ENCODE measurements around the gene HSF5. TPM values are rescaled to one million over a fixed set of nuclear protein-coding genes. Genes with fewer than 3 reads are reported as not detected.

HSF5 gene
- total and polyA plus RNA-seq, 2 of the 13 experiments (the other 11 are each of a cell fraction or from before 2014, with no cell fraction given), result not detected

- no peak for TF ChIP-seq IKZF5 (CRISPR knock-in tag; IDR thresholded peaks at IDR 0.05)
- TF ChIP-seq ZNF746 (CRISPR knock-in tag; IDR thresholded peaks at IDR 0.05), result no peak; the same call in 1 of the 2 replicates
- no peak for TF ChIP-seq ZNF616 (CRISPR knock-in tag; IDR thresholded peaks at IDR 0.05; ENCODE audit: low read depth)
- no peak for TF ChIP-seq MTERF4 (CRISPR knock-in tag; IDR thresholded peaks at IDR 0.05)
- TF ChIP-seq ZNF839 (CRISPR knock-in tag; IDR thresholded peaks at IDR 0.05; ENCODE audit: borderline replicate concordance), result no peak
- no peak; the same call in 1 of the 2 replicates for TF ChIP-seq POLR2AphosphoS5 (IDR thresholded peaks at IDR 0.05; ENCODE audit: low read depth, low read length)
- 0 out of 2 replicates have a peak, but pooled peaks have one; percentile 25 for TF ChIP-seq RFXAP (CRISPR knock-in tag; IDR thresholded peaks at IDR 0.05; ENCODE audit: borderline replicate concordance)
- TF ChIP-seq ZFP41 (CRISPR knock-in tag; IDR thresholded peaks at IDR 0.05; ENCODE audit: borderline replicate concordance), result no peak
- TF ChIP-seq ZNF747 (CRISPR knock-in tag; IDR thresholded peaks at IDR 0.05; ENCODE audit: borderline replicate concordance), result no peak
- TF ChIP-seq IKZF4 (CRISPR knock-in tag; IDR thresholded peaks at IDR 0.05; ENCODE audit: borderline replicate concordance, low read depth, not compliant biosample characterization), result no peak
- peak; percentile 85; the same call in 1 of the 2 replicates for TF ChIP-seq E2F5 (CRISPR knock-in tag; conservative IDR thresholded peaks at IDR 0.05)
- TF ChIP-seq ZNF318 (CRISPR knock-in tag; IDR thresholded peaks at IDR 0.05), result no peak
- no peak for TF ChIP-seq NFIC (IDR thresholded peaks at IDR 0.05; ENCODE audit: low read length)
These were observed 26.0 kb upstream of the HSF5 start, which contains the start of gene MTMR4 (continued) for GRCh38 chr17:58513965-58514769.

Measured in HepG2 (cell line).